K562 (cell line): ENCODE results near the gene DIPK1A.

Experiments
- BRCA1 ChIP-seq, 2 experiments: fragments of 450-650 bp in 1 of 2; sonication (generic) in 1 of 2; formaldehyde crosslinking in 1 of 2; IDR thresholded peaks; 2 replicates each; pipeline versions ENCODE4 v1.5.0 to v1.6.1; 2017 to 2020; ENCODE audit warnings: mild to moderate bottlenecking in 1 of 2, missing genetic modification reagents in 1 of 2
- C11orf30 ChIP-seq: fragments of 450-650 bp; IDR thresholded peaks from 2 replicates; pipeline ENCODE4 v1.6.1; 2016; ENCODE audit warnings: low read depth, mild to moderate bottlenecking
- EZH2 ChIP-seq: IDR thresholded peaks from 2 replicates; pipeline ENCODE4 v1.6.1; 2012; ENCODE audit warnings: low read depth, mild to moderate bottlenecking, inconsistent platforms, low read length, borderline replicate concordance
- GATA2 ChIP-seq: sonication (generic); formaldehyde crosslinking; IDR thresholded peaks from 2 replicates; pipeline ENCODE4 v1.4.0; 2020; ENCODE audit warnings: mild to moderate bottlenecking, missing genetic modification reagents
- HDAC3 ChIP-seq: fragments of 450-650 bp; IDR thresholded peaks from 2 replicates; pipeline ENCODE4 v1.6.1; 2018; ENCODE audit warnings: borderline replicate concordance, mild to moderate bottlenecking, moderate library complexity; ENCODE audit not compliant: partially characterized antibody
- JUND ChIP-seq, 2 experiments: IDR thresholded peaks; 2 replicates in 1 of 2; 3 replicates in 1 of 2; pipeline ENCODE4 v1.6.1; 2011; ENCODE audit warnings: borderline replicate concordance in 2 of 2, low read depth in 2 of 2, low read length in 2 of 2, improper control_type of control experiment in 1 of 2, missing biosample characterization in 1 of 2, missing genetic modification characterization in 1 of 2, missing genetic modification reagents in 1 of 2
- LEF1 ChIP-seq: fragments of 450-650 bp; IDR thresholded peaks from 2 replicates; pipeline ENCODE4 v1.6.1; 2016; ENCODE audit warnings: mild to moderate bottlenecking
- NKRF ChIP-seq: fragments of 450-650 bp; IDR thresholded peaks from 2 replicates; pipeline ENCODE4 v1.6.1; 2016; ENCODE audit warnings: borderline replicate concordance
- POLR2A ChIP-seq: fragments of 450-650 bp; conservative IDR thresholded peaks from 2 replicates; pipeline ENCODE4 v1.6.1; 2016
- TFE3 ChIP-seq: fragments of 450-650 bp; formaldehyde crosslinking; IDR thresholded peaks from 2 replicates; pipeline ENCODE4 v1.4.0; 2020; ENCODE audit warnings: mild to moderate bottlenecking, mixed read lengths
- ZNF561 ChIP-seq: fragments of 450-650 bp; formaldehyde crosslinking; conservative IDR thresholded peaks from 2 replicates; pipeline ENCODE4 v1.4.0; 2020; ENCODE audit warnings: mild to moderate bottlenecking, moderate library complexity
- ZNF75A ChIP-seq: fragments of 450-650 bp; formaldehyde crosslinking; IDR thresholded peaks from 2 replicates; pipeline ENCODE4 v1.4.0; 2020; ENCODE audit warnings: mild to moderate bottlenecking

GRCh38 chr1:93002781-93003180 lies 41.5 kb upstream of the DIPK1A start:
- TF ChIP-seq POLR2A (no peak), JUND (IDR thresholded peaks at IDR 0.05; ENCODE audit: borderline replicate concordance, low read depth, low read length) (no peak), JUND (tag; IDR thresholded peaks at IDR 0.05; ENCODE audit: borderline replicate concordance, low read depth, low read length) (no peak), C11orf30 (no peak), HDAC3 (no peak), ZNF561 (no peak), GATA2 (CRISPR knock-in tag) (no peak), TFE3 (CRISPR knock-in tag) (no peak), LEF1 (no peak), EZH2 (no peak), NKRF (no peak), ZNF75A (CRISPR knock-in tag) (no peak), BRCA1 (IDR thresholded peaks at IDR 0.05) (no peak), BRCA1 (CRISPR knock-in tag; IDR thresholded peaks at IDR 0.05) (no peak)
